GM12878 (cell line): ENCODE results near the gene ATG5. TPM values are rescaled to one million over a fixed set of nuclear protein-coding genes. Genes with fewer than 3 reads are reported as not detected.

Source experiments
- BCL11A ChIP-seq: IDR thresholded peaks from 2 replicates; pipeline ENCODE4 v1.6.1; 2011; ENCODE audit warnings: low read depth, low read length
- BMI1 ChIP-seq: fragments of 450-650 bp; IDR thresholded peaks from 2 replicates; pipeline ENCODE4 v1.6.1; 2016; ENCODE audit warnings: mild to moderate bottlenecking, moderate library complexity, borderline replicate concordance
- CBFB ChIP-seq: IDR thresholded peaks from 2 replicates; pipeline ENCODE4 v1.6.1; 2016; ENCODE audit warnings: antibody characterized with exemption, low read depth
- CBX3 ChIP-seq: fragments of 200-600 bp; sonication (generic); IDR thresholded peaks from 2 replicates; pipeline ENCODE4 v1.6.1; 2016; ENCODE audit warnings: low read depth, borderline replicate concordance
- CHD1 ChIP-seq: IDR thresholded peaks from 2 replicates; pipeline ENCODE4 v1.6.1; 2012; ENCODE audit warnings: low read depth, low read length, improper control_type of control experiment
- CHD2 ChIP-seq: IDR thresholded peaks from 2 replicates; pipeline ENCODE4 v1.6.1; 2011; ENCODE audit warnings: low read depth, low read length, improper control_type of control experiment, borderline replicate concordance
- EGR1 ChIP-seq, 2 experiments: IDR thresholded peaks; 1 replicate in 1 of 2; 2 replicates in 1 of 2; pipeline ENCODE4 v1.6.1; 2011 to 2012; ENCODE audit warnings: low read depth in 2 of 2, low read length in 2 of 2, borderline replicate concordance in 1 of 2, mild to moderate bottlenecking in 1 of 2, moderate library complexity in 1 of 2
- EZH2 ChIP-seq: IDR thresholded peaks from 2 replicates; pipeline ENCODE4 v1.6.1; 2012; ENCODE audit warnings: low read depth, mild to moderate bottlenecking, control low read depth, inconsistent platforms, low read length, borderline replicate concordance; ENCODE audit not compliant: control insufficient read depth
- GATAD2B ChIP-seq: fragments of 450-650 bp; conservative IDR thresholded peaks from 2 replicates; pipeline ENCODE4 v1.6.1; 2017; ENCODE audit warnings: low read depth, mild to moderate bottlenecking, moderate library complexity
- IKZF1 ChIP-seq: fragments of 450-650 bp; conservative IDR thresholded peaks from 2 replicates; pipeline ENCODE4 v1.6.1; 2017; ENCODE audit warnings: antibody characterized with exemption, mild to moderate bottlenecking
- LARP7 ChIP-seq: fragments of 450-650 bp; IDR thresholded peaks from 2 replicates; pipeline ENCODE4 v1.6.1; 2017; ENCODE audit warnings: mild to moderate bottlenecking
- MEF2B ChIP-seq: fragments of 450-650 bp; IDR thresholded peaks from 2 replicates; pipeline ENCODE4 v1.6.1; 2018; ENCODE audit warnings: mild to moderate bottlenecking, moderate library complexity; ENCODE audit not compliant: partially characterized antibody, poor library complexity, severe bottlenecking
- MTA3 ChIP-seq: IDR thresholded peaks from 2 replicates; pipeline ENCODE4 v1.6.1; 2012; ENCODE audit warnings: low read length, inconsistent platforms, borderline replicate concordance
- MXI1 ChIP-seq: fragments of 150-350 bp; IDR thresholded peaks from 2 replicates; pipeline ENCODE4 v1.6.1; 2011; ENCODE audit warnings: low read depth, mild to moderate bottlenecking, inconsistent platforms, low read length, improper control_type of control experiment
- NBN ChIP-seq: fragments of 450-650 bp; IDR thresholded peaks from 2 replicates; pipeline ENCODE4 v1.6.1; 2016
- PML ChIP-seq: IDR thresholded peaks from 2 replicates; pipeline ENCODE4 v1.6.1; 2012; ENCODE audit warnings: low read length, inconsistent platforms
- RBBP5 ChIP-seq: fragments of 200-600 bp; sonication (generic); conservative IDR thresholded peaks from 2 replicates; pipeline ENCODE4 v1.6.1; 2016
- SIN3A ChIP-seq: IDR thresholded peaks from 2 replicates; pipeline ENCODE4 v1.6.1; 2012; ENCODE audit warnings: low read depth, low read length, improper control_type of control experiment
- SMC3 ChIP-seq: IDR thresholded peaks from 2 replicates; pipeline ENCODE4 v1.6.1; 2011; ENCODE audit warnings: low read length, improper control_type of control experiment, borderline replicate concordance
- SP1 ChIP-seq: IDR thresholded peaks from one replicate; pipeline ENCODE4 v1.6.1; 2011; ENCODE audit warnings: low read depth, low read length
- STAT1 ChIP-seq: fragments of 450-650 bp; conservative IDR thresholded peaks from 2 replicates; pipeline ENCODE4 v1.6.1; 2014; ENCODE audit warnings: antibody characterized with exemption, mild to moderate bottlenecking
- TCF3 ChIP-seq: IDR thresholded peaks from 2 replicates; pipeline ENCODE4 v1.6.1; 2012; ENCODE audit warnings: low read depth, mild to moderate bottlenecking, low read length, borderline replicate concordance; ENCODE audit not compliant: insufficient read depth
- ZBED1 ChIP-seq: IDR thresholded peaks from 2 replicates; pipeline ENCODE4 v1.6.1; 2016; ENCODE audit warnings: borderline replicate concordance
- polyA plus RNA-seq, 11 experiments: library from polyadenylated mRNA; depleted of rRNA in 4 of 11; unstranded in 6 of 11; stranded (reverse) in 5 of 11; fragments of >200 nt; fragmentation: Nextera tagmentation in 4 of 11; fragmentation: Illumina TruSeq in 1 of 11; extraction: Ambion mirVana in 4 of 11; extraction: Trizol in 1 of 11; gene quantifications; 1 replicate in 1 of 11; 2 replicates in 10 of 11; pipeline versions ENCODE4 v1.2.1 to v1.2.3, GENCODE V29; 2011 to 2016; ENCODE audit warnings: inconsistent platforms in 2 of 11, missing spikeins in 2 of 11, low read depth in 1 of 11
- total RNA-seq, 4 experiments: library from RNA; depleted of rRNA in 3 of 4; stranded (reverse); fragments of >200 nt in 3 of 4; fragmentation: Illumina TruSeq in 1 of 4; extraction: Trizol in 1 of 4; gene quantifications; 2 replicates each; pipeline versions ENCODE4 v1.2.1 to v1.2.3, GENCODE V29; 2013 to 2021
- TF ChIP-seq, protein P1 (sequence below): fragments of 450-650 bp; IDR thresholded peaks from 2 replicates; pipeline ENCODE4 v1.6.1; 2017; ENCODE audit warnings: mild to moderate bottlenecking, low read depth, inconsistent platforms; ENCODE audit not compliant: poor library complexity, severe bottlenecking
- TF ChIP-seq, protein P2 (sequence below): fragments of 450-650 bp; IDR thresholded peaks from 2 replicates; pipeline ENCODE4 v1.6.1; 2017; ENCODE audit warnings: borderline replicate concordance
- TF ChIP-seq, protein P3 (sequence below): IDR thresholded peaks from 2 replicates; pipeline ENCODE4 v1.6.1; 2011; ENCODE audit warnings: borderline replicate concordance, low read depth, mild to moderate bottlenecking, moderate library complexity, low read length; ENCODE audit not compliant: insufficient read depth, poor library complexity, severe bottlenecking
- TF ChIP-seq, protein P4 (sequence below): fragments of 450-650 bp; IDR thresholded peaks from 2 replicates; pipeline ENCODE4 v1.6.1; 2017; ENCODE audit warnings: mild to moderate bottlenecking

The ATG5 gene
- total and polyA plus RNA-seq, 10 of the 15 experiments (the other 5 are each of a cell fraction or from before 2014, with no cell fraction given), result 12.9 to 51.8 (median 23.9) TPM

DNA sequence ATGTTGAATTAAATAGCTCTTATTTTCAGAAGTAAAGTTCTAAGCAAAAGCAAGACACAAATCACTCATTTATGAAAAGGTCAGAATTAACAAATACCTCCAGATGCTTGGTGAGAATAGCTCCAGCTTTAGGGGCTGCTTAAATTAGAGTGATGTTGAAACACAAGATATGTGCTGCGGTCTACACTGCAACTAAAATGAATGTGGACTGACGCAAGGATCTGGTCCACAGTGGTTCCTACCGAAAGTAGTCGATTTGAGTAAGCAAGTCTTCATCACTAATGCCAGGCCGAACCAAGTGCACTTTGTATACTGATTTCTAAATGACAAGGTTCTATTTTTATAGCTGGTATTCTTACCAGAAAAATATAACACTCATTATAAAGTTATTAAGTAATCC, 143.1 kb downstream of the ATG5 start (continued):
- TF ChIP-seq, protein P1, sequence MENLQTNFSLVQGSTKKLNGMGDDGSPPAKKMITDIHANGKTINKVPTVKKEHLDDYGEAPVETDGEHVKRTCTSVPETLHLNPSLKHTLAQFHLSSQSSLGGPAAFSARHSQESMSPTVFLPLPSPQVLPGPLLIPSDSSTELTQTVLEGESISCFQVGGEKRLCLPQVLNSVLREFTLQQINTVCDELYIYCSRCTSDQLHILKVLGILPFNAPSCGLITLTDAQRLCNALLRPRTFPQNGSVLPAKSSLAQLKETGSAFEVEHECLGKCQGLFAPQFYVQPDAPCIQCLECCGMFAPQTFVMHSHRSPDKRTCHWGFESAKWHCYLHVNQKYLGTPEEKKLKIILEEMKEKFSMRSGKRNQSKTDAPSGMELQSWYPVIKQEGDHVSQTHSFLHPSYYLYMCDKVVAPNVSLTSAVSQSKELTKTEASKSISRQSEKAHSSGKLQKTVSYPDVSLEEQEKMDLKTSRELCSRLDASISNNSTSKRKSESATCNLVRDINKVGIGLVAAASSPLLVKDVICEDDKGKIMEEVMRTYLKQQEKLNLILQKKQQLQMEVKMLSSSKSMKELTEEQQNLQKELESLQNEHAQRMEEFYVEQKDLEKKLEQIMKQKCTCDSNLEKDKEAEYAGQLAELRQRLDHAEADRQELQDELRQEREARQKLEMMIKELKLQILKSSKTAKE, result peak; percentile 72
- TF ChIP-seq, protein P2, sequence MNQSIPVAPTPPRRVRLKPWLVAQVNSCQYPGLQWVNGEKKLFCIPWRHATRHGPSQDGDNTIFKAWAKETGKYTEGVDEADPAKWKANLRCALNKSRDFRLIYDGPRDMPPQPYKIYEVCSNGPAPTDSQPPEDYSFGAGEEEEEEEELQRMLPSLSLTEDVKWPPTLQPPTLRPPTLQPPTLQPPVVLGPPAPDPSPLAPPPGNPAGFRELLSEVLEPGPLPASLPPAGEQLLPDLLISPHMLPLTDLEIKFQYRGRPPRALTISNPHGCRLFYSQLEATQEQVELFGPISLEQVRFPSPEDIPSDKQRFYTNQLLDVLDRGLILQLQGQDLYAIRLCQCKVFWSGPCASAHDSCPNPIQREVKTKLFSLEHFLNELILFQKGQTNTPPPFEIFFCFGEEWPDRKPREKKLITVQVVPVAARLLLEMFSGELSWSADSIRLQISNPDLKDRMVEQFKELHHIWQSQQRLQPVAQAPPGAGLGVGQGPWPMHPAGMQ, result no peak
- TF ChIP-seq SP1 (peak; percentile 83), STAT1 (no peak), CHD2 (peak; percentile 67; the same call in 1 of the 2 replicates), GATAD2B (no peak; the same call in 1 of the 2 replicates), SMC3 (no peak), LARP7 (no peak), CHD1 (no peak), CBX3 (no peak), MEF2B (peak; percentile 86), EGR1 (IDR thresholded peaks at IDR 0.05; ENCODE audit: borderline replicate concordance in 1 of 2, low read depth in 2 of 2, low read length in 2 of 2) (no peak), CBFB (peak; percentile 96), NBN (0 out of 2 replicates have a peak, but pooled peaks have one; percentile 51), MXI1 (0 out of 2 replicates have a peak, but pooled peaks have one; percentile 15), BCL11A (peak; percentile 99), EZH2 (no peak), SIN3A (no peak), BMI1 (peak; percentile 76), IKZF1 (peak; percentile 82), RBBP5 (no peak), PML (peak; percentile 83), MTA3 (peak; percentile 93), ZBED1 (peak; percentile 98; the same call in 1 of the 2 replicates), TCF3 (peak; percentile 94)
- TF ChIP-seq, protein P3, sequence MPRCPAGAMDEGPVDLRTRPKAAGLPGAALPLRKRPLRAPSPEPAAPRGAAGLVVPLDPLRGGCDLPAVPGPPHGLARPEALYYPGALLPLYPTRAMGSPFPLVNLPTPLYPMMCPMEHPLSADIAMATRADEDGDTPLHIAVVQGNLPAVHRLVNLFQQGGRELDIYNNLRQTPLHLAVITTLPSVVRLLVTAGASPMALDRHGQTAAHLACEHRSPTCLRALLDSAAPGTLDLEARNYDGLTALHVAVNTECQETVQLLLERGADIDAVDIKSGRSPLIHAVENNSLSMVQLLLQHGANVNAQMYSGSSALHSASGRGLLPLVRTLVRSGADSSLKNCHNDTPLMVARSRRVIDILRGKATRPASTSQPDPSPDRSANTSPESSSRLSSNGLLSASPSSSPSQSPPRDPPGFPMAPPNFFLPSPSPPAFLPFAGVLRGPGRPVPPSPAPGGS, result peak; percentile 88
- TF ChIP-seq, protein P4, sequence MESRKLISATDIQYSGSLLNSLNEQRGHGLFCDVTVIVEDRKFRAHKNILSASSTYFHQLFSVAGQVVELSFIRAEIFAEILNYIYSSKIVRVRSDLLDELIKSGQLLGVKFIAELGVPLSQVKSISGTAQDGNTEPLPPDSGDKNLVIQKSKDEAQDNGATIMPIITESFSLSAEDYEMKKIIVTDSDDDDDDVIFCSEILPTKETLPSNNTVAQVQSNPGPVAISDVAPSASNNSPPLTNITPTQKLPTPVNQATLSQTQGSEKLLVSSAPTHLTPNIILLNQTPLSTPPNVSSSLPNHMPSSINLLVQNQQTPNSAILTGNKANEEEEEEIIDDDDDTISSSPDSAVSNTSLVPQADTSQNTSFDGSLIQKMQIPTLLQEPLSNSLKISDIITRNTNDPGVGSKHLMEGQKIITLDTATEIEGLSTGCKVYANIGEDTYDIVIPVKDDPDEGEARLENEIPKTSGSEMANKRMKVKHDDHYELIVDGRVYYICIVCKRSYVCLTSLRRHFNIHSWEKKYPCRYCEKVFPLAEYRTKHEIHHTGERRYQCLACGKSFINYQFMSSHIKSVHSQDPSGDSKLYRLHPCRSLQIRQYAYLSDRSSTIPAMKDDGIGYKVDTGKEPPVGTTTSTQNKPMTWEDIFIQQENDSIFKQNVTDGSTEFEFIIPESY, result no peak
